ENCODE measurements around the gene TLL1.
A peak's percentile ranks its signal among the peaks of the same experiment; 100 is the strongest.

Gene TLL1

GRCh38 chr4:165872461-165873297 lies at the start of gene TLL1:
Gene TLL1, plus strand, starts transcription at chr4:165873237. Its CDS starts 668 bp downstream, at chr4:165873905.
- DNase-seq, result peak in 11 of 56 donors; percentile 1 to 29 (median 6)

GRCh38 chr4:165826166-165826565 lies 46.9 kb upstream of the TLL1 start:
- no peak for DNase-seq

GRCh38 chr4:165827018-165827417 lies 46.0 kb upstream of the TLL1 start:
- no peak for DNase-seq

- no peak for DNase-seq
Observed at GRCh38 chr4:165828928-165829327, 44.1 kb upstream of the TLL1 start.

GRCh38 chr4:165834116-165834515 lies 38.9 kb upstream of the TLL1 start:
- no peak for DNase-seq

GRCh38 chr4:165838575-165838974 lies 34.5 kb upstream of the TLL1 start:
- DNase-seq, result no peak

- DNase-seq, result no peak
Observed at GRCh38 chr4:165839615-165840333, 33.3 kb upstream of the TLL1 start.

- no peak for DNase-seq
Observed at GRCh38 chr4:165842684-165843083, 30.4 kb upstream of the TLL1 start.

GRCh38 chr4:165844161-165844560 lies 28.9 kb upstream of the TLL1 start:
- DNase-seq, result no peak

GRCh38 chr4:165851256-165851655 lies 21.8 kb upstream of the TLL1 start:
- DNase-seq, result no peak

- no peak for DNase-seq
Observed at GRCh38 chr4:165855191-165855590, 17.8 kb upstream of the TLL1 start.

GRCh38 chr4:165861363-165861762 lies 11.7 kb upstream of the TLL1 start:
- DNase-seq, result no peak

GRCh38 chr4:165864271-165864670 lies 8.8 kb upstream of the TLL1 start:
- no peak for DNase-seq

- DNase-seq, result no peak
Observed at GRCh38 chr4:165866019-165866650, 6.9 kb upstream of the TLL1 start.

GRCh38 chr4:165867961-165868360 lies 5.1 kb upstream of the TLL1 start:
- no peak for DNase-seq

- peak in 20 of 56 donors; percentile 1 to 41 (median 16) for DNase-seq
Observed at GRCh38 chr4:165873298-165874071, 448 bp downstream of the TLL1 start.

GRCh38 chr4:165874072-165874790 lies 1.2 kb downstream of the TLL1 start:
- DNase-seq, result peak in 3 of 56 donors; percentile 2 to 13 (median 7)

GRCh38 chr4:165874791-165875371 lies 1.8 kb downstream of the TLL1 start:
- DNase-seq, result peak in 9 of 56 donors; percentile 3 to 22 (median 12)

GRCh38 chr4:165875446-165875845 lies 2.4 kb downstream of the TLL1 start:
- DNase-seq, result no peak

- no peak for DNase-seq
Observed at GRCh38 chr4:165877286-165877685, 4.2 kb downstream of the TLL1 start.
